T-helper 2 cell treated with Interferon-gamma antibody and Interleukin-4, amounts not matched to agents 5 μg/mL and 100 μg/mL, for 36 hours (primary cell): ENCODE results near the gene TMEM38B.
"Not testable (repeated sequence)": the region's sequence is repeated elsewhere in the genome, so short reads cannot be mapped to it uniquely, and the experiment has no call there.

Source experiments
- DNase-seq: peaks from one replicate; pipeline ENCODE4 v3.0.0; 2021; ENCODE audit warnings: low spot score
- H3K27ac Mint-ChIP-seq: one replicate; pipeline ENCODE4 v1.8.0; 2021; ENCODE audit warnings: mild to moderate bottlenecking, mixed read lengths
- H3K27me3 Mint-ChIP-seq: one replicate; pipeline ENCODE4 v1.8.0; 2021; ENCODE audit warnings: low read depth, mixed read lengths
- H3K36me3 Mint-ChIP-seq: one replicate; pipeline ENCODE4 v1.8.0; 2021; ENCODE audit warnings: low read depth, mixed read lengths
- H3K4me1 Mint-ChIP-seq: one replicate; pipeline ENCODE4 v1.8.0; 2021; ENCODE audit warnings: low read depth, mixed read lengths
- H3K4me3 Mint-ChIP-seq: one replicate; pipeline ENCODE4 v1.8.0; 2022; ENCODE audit warnings: mild to moderate bottlenecking, moderate library complexity, mixed read lengths
- H3K9me3 Mint-ChIP-seq: one replicate; pipeline ENCODE4 v1.8.0; 2021; ENCODE audit warnings: mixed read lengths

Gene TMEM38B

DNA sequence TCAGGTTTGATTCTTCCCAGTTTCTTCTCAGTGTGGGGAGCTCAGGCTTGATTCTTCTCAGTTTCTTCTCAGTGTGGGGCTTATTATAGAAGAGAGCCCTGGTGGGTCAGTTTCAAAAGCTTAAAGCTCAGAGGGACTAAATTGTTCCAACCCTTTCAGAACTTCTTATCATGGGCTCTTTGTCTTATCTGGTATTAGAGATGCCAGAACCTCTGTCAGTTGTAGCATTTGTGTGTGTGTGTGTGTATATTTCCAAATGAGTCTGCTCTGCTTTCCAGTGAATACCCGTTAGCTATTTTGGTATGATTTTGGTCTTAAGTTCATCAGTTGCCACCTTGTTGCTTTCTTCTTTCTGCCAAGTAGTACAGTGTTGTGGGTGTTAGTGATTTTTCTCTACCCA lies 21.8 kb downstream of the TMEM38B start:
- no peak for DNase-seq
- H3K9me3 Mint-ChIP-seq, result no peaks in the 10 kb centered on the region
- no peak overlapping the region for H3K27ac Mint-ChIP-seq
- no peaks in the 10 kb centered on the region for H3K36me3 Mint-ChIP-seq
- H3K4me3 Mint-ChIP-seq, result no peak overlapping the region
- H3K27me3 Mint-ChIP-seq, result no peaks in the 10 kb centered on the region
- no peaks in the 10 kb centered on the region for H3K4me1 Mint-ChIP-seq

DNA sequence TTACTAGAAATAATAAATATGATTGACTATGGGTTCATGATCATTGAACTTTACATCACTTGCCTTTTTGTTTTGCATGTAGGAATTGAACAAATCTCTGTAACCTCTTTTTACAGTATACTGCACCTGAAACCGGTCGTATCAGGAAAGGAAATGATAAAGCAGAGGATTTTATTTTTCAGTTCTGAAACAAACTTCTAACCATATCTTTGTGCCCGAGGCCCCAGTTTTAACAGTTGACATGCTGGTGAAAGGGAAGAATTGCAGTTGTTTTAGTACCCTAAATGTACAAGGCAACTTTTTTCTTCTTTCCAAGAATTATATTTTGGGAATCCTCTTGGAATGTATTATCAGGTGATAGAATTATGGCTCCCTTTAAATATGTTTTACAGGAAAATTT lies 27.8 kb downstream of the TMEM38B start:
- Mint-ChIP-seq H3K36me3 (no peaks in the 10 kb centered on the region), H3K9me3 (no peaks in the 10 kb centered on the region), H3K4me3 (no peak overlapping the region), H3K27me3 (no peaks in the 10 kb centered on the region), H3K4me1 (no peaks in the 10 kb centered on the region), H3K27ac (no peak overlapping the region)
- DNase-seq, result no peak

- H3K27me3 Mint-ChIP-seq, result no peaks in the 10 kb centered on the region
- no peak for DNase-seq
- peaks cover 2% of the 10 kb centered on the region for H3K36me3 Mint-ChIP-seq
- no peak overlapping the region for H3K27ac Mint-ChIP-seq
- no peak overlapping the region for H3K4me3 Mint-ChIP-seq
- peaks cover 5% of the 10 kb centered on the region for H3K9me3 Mint-ChIP-seq
- H3K4me1 Mint-ChIP-seq, result no peaks in the 10 kb centered on the region
These were observed 31.0 kb downstream of the TMEM38B start for GRCh38 chr9:105725370-105725769.

DNA sequence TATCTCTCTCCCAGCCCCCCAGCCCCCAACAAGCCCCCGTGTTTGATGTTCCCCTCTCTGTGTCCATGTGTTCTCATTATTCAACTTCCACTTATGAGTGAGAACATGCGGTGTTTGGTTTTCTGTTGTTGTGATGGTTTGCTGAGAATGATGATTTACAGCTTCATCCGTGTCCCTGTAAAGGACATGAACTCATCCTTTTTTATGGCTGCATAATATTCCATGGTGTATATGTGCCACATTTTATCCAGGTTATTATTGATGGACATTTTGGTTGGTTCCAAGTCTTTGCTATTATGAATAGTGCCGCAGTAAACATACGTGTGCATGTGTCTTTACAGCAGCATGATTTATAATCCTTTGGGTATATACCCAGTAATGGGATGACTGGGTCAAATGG lies 33.9 kb downstream of the TMEM38B start:
- H3K4me3 Mint-ChIP-seq, H3K4me1 Mint-ChIP-seq, H3K27ac Mint-ChIP-seq, H3K27me3 Mint-ChIP-seq, H3K36me3 Mint-ChIP-seq, DNase-seq: not testable (repeated sequence)
- H3K9me3 Mint-ChIP-seq, result peaks cover 12% of the 10 kb centered on the region

DNA sequence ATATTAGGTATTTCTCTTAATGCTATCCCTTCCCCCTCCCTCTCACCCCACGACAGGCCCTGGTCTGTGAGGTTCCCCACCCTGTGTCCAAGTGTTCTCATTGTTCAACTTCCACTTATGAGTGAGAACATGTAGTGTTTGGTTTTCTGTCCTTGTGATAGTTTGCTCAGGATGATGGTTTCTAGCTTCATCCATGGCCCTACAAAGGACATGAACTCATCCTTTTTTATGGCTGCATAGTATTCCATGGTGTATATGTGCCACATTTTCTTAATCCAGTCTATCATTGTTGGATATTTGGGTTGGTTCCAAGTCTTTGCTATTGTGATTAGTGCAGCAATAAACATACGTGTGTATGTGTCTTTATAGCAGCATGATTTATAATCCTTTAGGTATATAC lies 37.1 kb downstream of the TMEM38B start:
- H3K27me3 Mint-ChIP-seq, DNase-seq, H3K4me1 Mint-ChIP-seq, H3K4me3 Mint-ChIP-seq, H3K27ac Mint-ChIP-seq: not testable (repeated sequence)
- H3K9me3 Mint-ChIP-seq, result peaks cover 36% of the 10 kb centered on the region
- H3K36me3 Mint-ChIP-seq, result peaks cover 12% of the 10 kb centered on the region

DNA sequence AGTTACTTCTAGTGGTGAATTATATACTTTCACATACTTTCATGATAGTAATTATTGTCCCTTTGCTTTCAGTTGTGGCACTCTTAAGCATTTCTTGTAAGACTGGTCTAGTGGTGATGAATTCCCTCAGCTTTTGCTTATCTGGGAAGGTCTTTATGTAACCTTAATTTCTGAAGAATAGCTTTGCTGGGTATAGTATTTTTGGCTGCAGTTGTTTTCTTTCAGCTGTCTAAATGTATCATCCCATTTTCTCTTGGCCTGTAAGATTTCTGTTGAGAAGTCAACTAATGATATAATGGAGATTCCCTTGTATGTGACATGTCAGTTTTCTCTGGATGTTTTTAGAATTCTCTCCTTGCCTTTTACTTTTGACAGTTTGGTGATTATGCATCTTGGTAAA lies 41.0 kb downstream of the TMEM38B start:
- Mint-ChIP-seq H3K4me1 (no peaks in the 10 kb centered on the region), H3K9me3 (peaks cover 35% of the 10 kb centered on the region), H3K27ac (no peak overlapping the region), H3K27me3 (no peaks in the 10 kb centered on the region), H3K4me3 (no peak overlapping the region), H3K36me3 (peaks cover 10% of the 10 kb centered on the region)
- DNase-seq, result no peak

GRCh38 chr9:105737205-105737604 lies 42.9 kb downstream of the TMEM38B start:
- Mint-ChIP-seq H3K27ac (no peak overlapping the region), H3K27me3 (no peaks in the 10 kb centered on the region), H3K9me3 (peaks cover 35% of the 10 kb centered on the region), H3K4me3 (no peak overlapping the region), H3K36me3 (peaks cover 10% of the 10 kb centered on the region), H3K4me1 (no peaks in the 10 kb centered on the region)
- DNase-seq, result no peak

- no peaks in the 10 kb centered on the region for H3K9me3 Mint-ChIP-seq
- no peak for DNase-seq
- no peak overlapping the region for H3K27ac Mint-ChIP-seq
- no peaks in the 10 kb centered on the region for H3K36me3 Mint-ChIP-seq
- H3K4me3 Mint-ChIP-seq, result no peak overlapping the region
- no peaks in the 10 kb centered on the region for H3K4me1 Mint-ChIP-seq
- no peaks in the 10 kb centered on the region for H3K27me3 Mint-ChIP-seq
These were observed 47.7 kb downstream of the TMEM38B start for GRCh38 chr9:105742088-105742487.

- H3K9me3 Mint-ChIP-seq, result peaks cover 11% of the 10 kb centered on the region
- not testable (repeated sequence) for H3K4me1 Mint-ChIP-seq, H3K27me3 Mint-ChIP-seq, H3K27ac Mint-ChIP-seq, DNase-seq, H3K4me3 Mint-ChIP-seq
- H3K36me3 Mint-ChIP-seq, result peaks cover 12% of the 10 kb centered on the region
These were observed 53.0 kb downstream of the TMEM38B start for GRCh38 chr9:105747325-105747724.

- H3K4me3 Mint-ChIP-seq, result no peak overlapping the region
- H3K27me3 Mint-ChIP-seq, result no peaks in the 10 kb centered on the region
- no peaks in the 10 kb centered on the region for H3K4me1 Mint-ChIP-seq
- H3K36me3 Mint-ChIP-seq, result peaks cover 12% of the 10 kb centered on the region
- peaks cover 35% of the 10 kb centered on the region for H3K9me3 Mint-ChIP-seq
- no peak overlapping the region for H3K27ac Mint-ChIP-seq
- DNase-seq, result no peak
These were observed 57.4 kb downstream of the TMEM38B start for GRCh38 chr9:105751761-105752160.

DNA sequence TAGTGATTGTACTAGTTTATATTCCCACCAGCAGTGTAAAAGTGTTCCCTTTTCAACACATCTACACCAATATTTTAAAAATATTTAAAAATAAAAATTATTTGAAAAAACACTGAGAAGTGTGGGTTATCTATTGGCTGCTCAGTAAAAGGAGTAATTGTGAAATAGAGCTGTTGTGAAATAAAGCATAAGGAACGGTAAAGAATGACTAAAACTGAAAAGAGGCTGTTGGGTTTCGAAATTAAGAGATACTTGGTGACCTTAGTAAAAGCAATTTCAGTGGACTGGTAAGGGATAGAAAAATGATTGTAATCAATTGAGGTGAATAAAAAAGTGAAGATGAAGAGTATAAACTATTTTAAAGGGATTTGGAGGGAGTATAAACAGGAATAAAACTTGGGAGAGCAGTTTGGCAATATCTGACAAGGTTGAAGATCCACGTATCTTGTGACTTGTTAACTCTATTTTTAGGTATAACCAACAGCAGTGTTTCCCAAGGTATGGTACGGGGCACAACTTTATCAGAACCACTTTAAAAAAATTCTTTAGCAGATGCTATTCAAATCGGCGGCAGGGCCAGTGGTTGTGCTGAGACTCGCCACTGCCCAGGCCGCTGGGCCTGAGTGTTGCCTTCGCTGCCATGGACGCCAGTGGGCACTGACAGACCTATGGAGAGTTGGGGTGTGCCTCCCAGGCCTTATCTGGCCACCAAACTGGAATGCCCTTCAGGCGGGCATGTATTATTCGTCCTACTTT lies 63.3 kb downstream of the TMEM38B start:
- Mint-ChIP-seq H3K27me3 (no peaks in the 10 kb centered on the region), H3K9me3 (peaks cover 23% of the 10 kb centered on the region), H3K36me3 (no peaks in the 10 kb centered on the region), H3K4me1 (no peaks in the 10 kb centered on the region), H3K4me3 (no peak overlapping the region), H3K27ac (no peak overlapping the region)
- DNase-seq, result no peak

- Mint-ChIP-seq H3K36me3 (no peaks in the 10 kb centered on the region), H3K4me1 (no peaks in the 10 kb centered on the region)
These were observed 65.7 kb downstream of the TMEM38B start for GRCh38 chr9:105760053-105760452.

GRCh38 chr9:105782561-105783494 lies 88.5 kb downstream of the TMEM38B start:
- not testable (repeated sequence) for H3K27ac Mint-ChIP-seq, H3K27me3 Mint-ChIP-seq, DNase-seq, H3K4me3 Mint-ChIP-seq, H3K4me1 Mint-ChIP-seq, H3K36me3 Mint-ChIP-seq
- peaks cover 27% of the 10 kb centered on the region for H3K9me3 Mint-ChIP-seq

More at GRCh38 chr9:105760053-105760452, 65.7 kb downstream of the TMEM38B start:
- Mint-ChIP-seq H3K9me3 (peaks cover under 1% of the 10 kb centered on the region), H3K27me3 (no peaks in the 10 kb centered on the region), H3K4me3 (no peak overlapping the region), H3K27ac (no peak overlapping the region)
- no peak for DNase-seq

DNA sequence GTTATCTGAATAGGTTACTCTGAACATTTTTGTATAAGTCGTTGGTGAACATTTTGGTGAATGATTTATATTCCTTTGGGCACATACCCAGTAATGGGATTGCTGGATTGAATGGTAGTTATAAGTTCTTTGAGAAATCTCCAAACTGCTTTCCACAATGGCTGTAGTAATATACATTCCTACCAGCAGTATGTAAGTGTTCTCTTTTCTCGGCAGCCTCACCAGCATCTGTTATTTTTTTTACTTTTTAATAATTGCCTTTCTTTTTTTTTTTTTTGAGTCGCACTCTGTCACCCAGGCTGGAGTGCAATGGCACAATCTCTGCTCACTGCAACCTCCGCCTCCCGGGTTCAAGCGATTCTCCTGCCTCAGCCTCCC lies 89.1 kb downstream of the TMEM38B start:
- not testable (repeated sequence) for H3K36me3 Mint-ChIP-seq, H3K27ac Mint-ChIP-seq, H3K27me3 Mint-ChIP-seq, DNase-seq, H3K4me3 Mint-ChIP-seq, H3K4me1 Mint-ChIP-seq
- peaks cover 32% of the 10 kb centered on the region for H3K9me3 Mint-ChIP-seq
